Measurements from ENCODE around the gene BRSK2.

- TF ChIP-seq CTCF (IDR thresholded peaks at IDR 0.05) (no peak), POLR2A (IDR thresholded peaks at IDR 0.05) (no peak), POLR2AphosphoS5 (IDR thresholded peaks at IDR 0.05) (no peak)
Observed at GRCh38 chr11:1353383-1354124, 36.2 kb upstream of the BRSK2 start.

Data from breast epithelium (tissue), 3 donors.